ENCODE measurements around the gene RND2. TPM values are rescaled to one million over a fixed set of nuclear protein-coding genes. Genes with fewer than 3 reads are reported as not detected.

RND2 gene
- total and polyA plus RNA-seq, 9 of the 15 experiments (the other 6 are each of a cell fraction or from before 2014, with no cell fraction given): 0.15 to 1.9 (median 0.98) TPM

DNA sequence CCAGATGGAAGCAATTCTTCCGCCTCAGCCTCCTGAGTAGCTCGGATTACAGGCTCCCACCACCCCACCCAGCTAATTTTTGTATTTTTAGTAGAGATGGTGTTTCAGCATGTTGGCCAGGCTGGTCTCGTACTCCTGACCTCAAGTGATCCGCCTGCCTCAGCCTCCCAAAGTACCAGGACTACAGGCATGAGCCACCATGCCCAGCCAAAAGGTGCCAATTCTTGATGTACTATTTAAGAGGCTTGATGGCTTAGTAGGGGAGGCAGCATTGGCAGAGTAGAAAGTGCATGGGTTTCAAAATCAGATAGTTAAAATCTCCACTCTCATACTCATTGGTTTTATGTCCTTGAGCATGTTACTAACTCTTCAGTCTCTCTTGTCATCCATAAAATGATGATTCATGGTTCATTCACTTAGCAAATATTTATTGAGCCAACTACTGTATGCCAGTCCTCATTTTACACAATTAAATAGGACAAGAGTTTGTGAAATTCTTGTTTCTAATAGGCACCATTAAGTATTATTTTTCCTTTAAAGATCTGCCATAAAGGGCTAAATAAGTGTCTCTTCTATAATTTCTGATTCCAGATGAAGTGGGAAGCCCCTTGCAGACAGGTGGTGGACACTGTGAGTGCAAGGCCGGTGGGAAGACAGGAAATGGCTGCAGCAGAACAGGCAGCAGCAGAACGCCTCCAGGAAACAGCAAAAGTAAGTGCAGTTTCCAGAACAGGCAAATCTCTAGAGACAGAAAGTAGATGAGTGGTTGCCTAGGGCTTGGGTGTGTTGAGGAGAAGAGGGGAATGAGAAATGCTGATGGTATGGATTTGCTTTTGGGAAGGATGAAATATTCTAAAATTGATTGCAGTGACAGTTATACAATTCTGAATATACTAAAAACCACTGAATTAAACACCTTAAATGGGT, 35.0 kb upstream of the RND2 start (continued):
- TF ChIP-seq, protein P1, sequence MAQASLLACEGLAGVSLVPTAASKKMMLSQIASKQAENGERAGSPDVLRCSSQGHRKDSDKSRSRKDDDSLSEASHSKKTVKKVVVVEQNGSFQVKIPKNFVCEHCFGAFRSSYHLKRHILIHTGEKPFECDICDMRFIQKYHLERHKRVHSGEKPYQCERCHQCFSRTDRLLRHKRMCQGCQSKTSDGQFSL (CRISPR knock-in tag; IDR thresholded peaks at IDR 0.05): no peak
- TF ChIP-seq, protein P1 (tag; IDR thresholded peaks at IDR 0.05): no peak
- TF ChIP-seq, protein P2, sequence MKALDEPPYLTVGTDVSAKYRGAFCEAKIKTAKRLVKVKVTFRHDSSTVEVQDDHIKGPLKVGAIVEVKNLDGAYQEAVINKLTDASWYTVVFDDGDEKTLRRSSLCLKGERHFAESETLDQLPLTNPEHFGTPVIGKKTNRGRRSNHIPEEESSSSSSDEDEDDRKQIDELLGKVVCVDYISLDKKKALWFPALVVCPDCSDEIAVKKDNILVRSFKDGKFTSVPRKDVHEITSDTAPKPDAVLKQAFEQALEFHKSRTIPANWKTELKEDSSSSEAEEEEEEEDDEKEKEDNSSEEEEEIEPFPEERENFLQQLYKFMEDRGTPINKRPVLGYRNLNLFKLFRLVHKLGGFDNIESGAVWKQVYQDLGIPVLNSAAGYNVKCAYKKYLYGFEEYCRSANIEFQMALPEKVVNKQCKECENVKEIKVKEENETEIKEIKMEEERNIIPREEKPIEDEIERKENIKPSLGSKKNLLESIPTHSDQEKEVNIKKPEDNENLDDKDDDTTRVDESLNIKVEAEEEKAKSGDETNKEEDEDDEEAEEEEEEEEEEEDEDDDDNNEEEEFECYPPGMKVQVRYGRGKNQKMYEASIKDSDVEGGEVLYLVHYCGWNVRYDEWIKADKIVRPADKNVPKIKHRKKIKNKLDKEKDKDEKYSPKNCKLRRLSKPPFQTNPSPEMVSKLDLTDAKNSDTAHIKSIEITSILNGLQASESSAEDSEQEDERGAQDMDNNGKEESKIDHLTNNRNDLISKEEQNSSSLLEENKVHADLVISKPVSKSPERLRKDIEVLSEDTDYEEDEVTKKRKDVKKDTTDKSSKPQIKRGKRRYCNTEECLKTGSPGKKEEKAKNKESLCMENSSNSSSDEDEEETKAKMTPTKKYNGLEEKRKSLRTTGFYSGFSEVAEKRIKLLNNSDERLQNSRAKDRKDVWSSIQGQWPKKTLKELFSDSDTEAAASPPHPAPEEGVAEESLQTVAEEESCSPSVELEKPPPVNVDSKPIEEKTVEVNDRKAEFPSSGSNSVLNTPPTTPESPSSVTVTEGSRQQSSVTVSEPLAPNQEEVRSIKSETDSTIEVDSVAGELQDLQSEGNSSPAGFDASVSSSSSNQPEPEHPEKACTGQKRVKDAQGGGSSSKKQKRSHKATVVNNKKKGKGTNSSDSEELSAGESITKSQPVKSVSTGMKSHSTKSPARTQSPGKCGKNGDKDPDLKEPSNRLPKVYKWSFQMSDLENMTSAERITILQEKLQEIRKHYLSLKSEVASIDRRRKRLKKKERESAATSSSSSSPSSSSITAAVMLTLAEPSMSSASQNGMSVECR (CRISPR knock-in tag; IDR thresholded peaks at IDR 0.05): no peak

All from K562 (cell line).